Spleen (tissue), 11 donors: ENCODE results near the gene TMEM179. TPM values are rescaled to one million over a fixed set of nuclear protein-coding genes. Genes with fewer than 3 reads are reported as not detected.

Experiments
- DNase-seq: peaks from one replicate; pipeline ENCODE4 v3.0.0-alpha.2; 2020
- H3K27ac ChIP-seq, 8 donors: fragments of 200-600 bp; sonication (generic) in 7 of 8; 1 replicate in 4 of 8; 2 replicates in 4 of 8; pipeline versions ENCODE4 v1.5.0 to v1.8.0; 2016 to 2021; ENCODE audit warnings: inconsistent platforms in 4 of 8, mild to moderate bottlenecking in 4 of 8, moderate library complexity in 1 of 8
- H3K27me3 ChIP-seq, 7 donors: fragments of 200-600 bp; sonication (generic) in 6 of 7; replicated peaks in 1 of 7; 1 replicate in 4 of 7; 2 replicates in 3 of 7; pipeline versions ENCODE4 v1.5.0 to v1.8.0; 2016 to 2021; ENCODE audit warnings: inconsistent platforms in 3 of 7, mild to moderate bottlenecking in 1 of 7
- H3K36me3 ChIP-seq, 6 donors: fragments of 200-600 bp; sonication (generic) in 5 of 6; 1 replicate in 4 of 6; 2 replicates in 2 of 6; pipeline versions ENCODE4 v1.5.0 to v1.8.0; 2016 to 2021; ENCODE audit warnings: inconsistent platforms in 2 of 6
- H3K4me1 ChIP-seq, 6 donors: fragments of 200-600 bp; sonication (generic) in 5 of 6; 1 replicate in 3 of 6; 2 replicates in 3 of 6; pipeline versions ENCODE4 v1.5.0 to v1.8.0; 2016 to 2021; ENCODE audit warnings: inconsistent platforms in 3 of 6
- H3K4me3 ChIP-seq, 8 donors: fragments of 200-600 bp; sonication (generic) in 7 of 8; 1 replicate in 4 of 8; 2 replicates in 4 of 8; pipeline versions ENCODE4 v1.5.0 to v1.8.0; 2016 to 2021; ENCODE audit warnings: inconsistent platforms in 4 of 8, mild to moderate bottlenecking in 4 of 8, moderate library complexity in 2 of 8
- H3K9me3 ChIP-seq, 8 donors: fragments of 200-600 bp; sonication (generic) in 7 of 8; 1 replicate in 4 of 8; 2 replicates in 4 of 8; pipeline versions ENCODE4 v1.5.0 to v1.8.0; 2016 to 2021; ENCODE audit warnings: inconsistent platforms in 4 of 8
- POLR2A ChIP-seq, 3 donors: fragments of 450-650 bp; IDR thresholded peaks; one replicate each; pipeline ENCODE4 v1.5.1; 2017; ENCODE audit warnings: antibody characterized with exemption in 3 of 3, mild to moderate bottlenecking in 1 of 3
- POLR2AphosphoS5 ChIP-seq, 3 donors: sonication (generic); formaldehyde crosslinking; IDR thresholded peaks; one replicate each; pipeline ENCODE4 v1.5.1; 2017; ENCODE audit warnings: antibody characterized with exemption in 3 of 3
- WGBS, 5 donors: extraction: QIAGEN DNeasy Blood & Tissue Kit in 3 of 5; methylation state at CpG; one replicate each; pipeline versions ENCODE4 v1.1.5 to v1.1.7; 2013 to 2018; 5-methylcytosine and 5-hydroxymethylcytosine counted together
- intact Hi-C: fragments of 100-400 bp; cut with DNase I; formaldehyde crosslinking; loops from one replicate; pipeline ENCODE4 v1.15.0; 2023; ENCODE audit warnings: low total_unique reads
- polyA plus RNA-seq, 3 donors: library from polyadenylated mRNA; stranded (reverse); fragments of 200-250 nt; gene quantifications; one replicate each; pipeline ENCODE4 v1.2.1, GENCODE V29; 2013
- total RNA-seq, 7 donors: library from RNA; depleted of rRNA in 3 of 7; stranded (reverse); fragments of >200 nt in 3 of 7; fragmentation: NEBNext Ultra II Directional in 4 of 7; extraction: Animal tissue kit (Norgen Biotek cat#: 25700) in 4 of 7; gene quantifications; one replicate each; pipeline versions ENCODE4 v1.1.0 to v1.2.1, GENCODE V29; 2016 to 2021
- TF ChIP-seq, protein P1 (sequence below), 11 experiments: fragments of 200-600 bp in 7 of 11; fragments of 450-650 bp in 4 of 11; sonication (generic) in 4 of 11; IDR thresholded peaks in 8 of 11; conservative IDR thresholded peaks in 3 of 11; 1 replicate in 7 of 11; 2 replicates in 4 of 11; pipeline versions ENCODE4 v1.4.0 to v1.8.0; 2016 to 2021; ENCODE audit warnings: antibody characterized with exemption in 11 of 11, inconsistent platforms in 4 of 11, mild to moderate bottlenecking in 1 of 11
- donor health status: healthy with polysubstance abuse.
- donor health status: DM: no; HTN: no; CAD: no; lungs with moderate emphysema.
- donor health status: DM: no; HTN: no; CAD: no.
- donor health status: Bipolar disorder and iron deficiency.
- donor health status: healthy.
- donor health status: DM: no; HTN: no; CAD: no.
- donor health status: DM: yes; HTN: yes; CAD: no.

TMEM179 gene
- total and polyA plus RNA-seq, 10 donors: 0.08 TPM; not detected in 9

DNA sequence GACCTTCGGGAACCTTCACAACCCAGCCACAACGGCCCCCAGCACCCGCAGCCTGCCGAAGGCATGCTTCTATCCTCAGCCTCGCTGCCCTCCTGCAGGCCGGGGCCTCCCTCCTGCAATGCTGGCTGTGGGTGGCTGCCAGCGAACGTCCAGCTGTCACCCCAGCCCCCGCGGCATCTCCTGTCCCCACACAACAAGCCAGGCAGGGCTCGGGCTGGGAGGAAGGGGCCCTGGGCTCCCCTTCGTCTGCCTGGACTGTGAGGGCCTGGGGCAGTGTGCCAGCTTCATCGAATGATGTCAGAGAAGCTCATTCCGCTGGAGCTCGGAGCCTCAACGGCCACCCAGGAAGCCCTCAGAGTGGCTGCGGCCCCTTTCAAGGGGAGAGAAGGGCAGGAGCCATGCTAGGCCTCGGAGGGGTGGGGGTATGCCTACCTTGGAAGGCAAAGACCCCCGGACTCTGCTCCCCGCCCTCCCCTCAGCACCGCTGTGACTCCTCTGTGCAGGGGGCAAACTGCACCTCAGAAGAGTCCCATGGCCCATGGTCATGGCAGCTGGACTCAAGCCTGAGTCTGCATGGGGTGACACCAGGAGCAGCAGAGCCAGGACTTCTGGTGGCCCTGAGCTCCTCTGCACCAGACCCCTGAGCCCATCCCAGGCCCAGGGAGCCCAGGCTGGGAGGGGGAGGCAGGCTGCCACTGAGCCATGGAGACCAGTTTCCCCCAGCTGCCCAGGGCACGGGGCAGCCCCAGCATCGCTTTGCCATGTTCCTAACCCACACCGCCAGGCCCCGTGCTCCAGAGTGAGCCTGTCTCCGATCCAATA is 49.8 kb downstream of the TMEM179 start:
- intact Hi-C loops: no loop called here
- peaks cover 0 to 35% (median 0%) of the 10 kb centered on the region in 7 donors for H3K27me3 ChIP-seq
- no peak for TF ChIP-seq POLR2AphosphoS5 (IDR thresholded peaks at IDR 0.05)
- H3K4me1 ChIP-seq: no peaks in the 10 kb centered on the region
- H3K36me3 ChIP-seq: no peaks in the 10 kb centered on the region
- H3K4me3 ChIP-seq: no peak overlapping the region
- DNase-seq: no peak
- no peak overlapping the region for H3K27ac ChIP-seq
- WGBS, 5 donors: 68 to 75% (median 72%) methylated on average over 16 to 26 of the region's 26 CpGs
- no peaks in the 10 kb centered on the region for H3K9me3 ChIP-seq

DNA sequence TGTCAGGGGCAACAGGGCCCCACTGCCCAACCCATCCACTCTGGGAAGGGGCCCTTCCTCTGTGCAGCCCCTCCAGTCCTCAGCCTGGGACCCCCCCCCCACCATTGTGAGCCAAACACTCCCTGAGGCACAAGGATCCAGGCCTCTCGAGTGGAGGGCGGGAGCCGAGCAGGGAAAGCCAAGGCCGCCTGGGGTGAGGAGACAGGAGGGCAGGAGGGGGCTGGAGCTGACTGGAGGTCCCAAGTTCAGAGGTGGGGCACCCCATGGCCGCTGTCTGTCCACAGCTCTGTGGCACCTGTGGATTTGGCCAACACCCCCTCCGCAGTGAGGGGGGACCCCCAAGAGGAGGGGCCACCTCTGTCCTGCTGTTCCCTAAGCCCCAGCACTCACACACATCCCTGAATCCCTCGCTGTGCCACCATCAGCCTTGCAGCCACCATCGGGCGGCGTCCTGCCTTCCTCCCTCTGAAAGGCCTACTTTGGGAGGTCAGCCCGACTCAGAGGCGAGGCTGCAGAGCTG is 50.4 kb downstream of the TMEM179 start:
- Histone ChIP-seq H3K9me3 (no peaks in the 10 kb centered on the region), H3K36me3 (no peaks in the 10 kb centered on the region), H3K4me3 (no peak overlapping the region), H3K4me1 (no peaks in the 10 kb centered on the region), H3K27me3 (peaks cover 0 to 38% (median 0%) of the 10 kb centered on the region in 7 donors), H3K27ac (no peak overlapping the region)
- peak; percentile 65 for DNase-seq
- TF ChIP-seq POLR2A (IDR thresholded peaks at IDR 0.05) (no peak), POLR2AphosphoS5 (IDR thresholded peaks at IDR 0.05) (no peak)
- TF ChIP-seq, protein P1, sequence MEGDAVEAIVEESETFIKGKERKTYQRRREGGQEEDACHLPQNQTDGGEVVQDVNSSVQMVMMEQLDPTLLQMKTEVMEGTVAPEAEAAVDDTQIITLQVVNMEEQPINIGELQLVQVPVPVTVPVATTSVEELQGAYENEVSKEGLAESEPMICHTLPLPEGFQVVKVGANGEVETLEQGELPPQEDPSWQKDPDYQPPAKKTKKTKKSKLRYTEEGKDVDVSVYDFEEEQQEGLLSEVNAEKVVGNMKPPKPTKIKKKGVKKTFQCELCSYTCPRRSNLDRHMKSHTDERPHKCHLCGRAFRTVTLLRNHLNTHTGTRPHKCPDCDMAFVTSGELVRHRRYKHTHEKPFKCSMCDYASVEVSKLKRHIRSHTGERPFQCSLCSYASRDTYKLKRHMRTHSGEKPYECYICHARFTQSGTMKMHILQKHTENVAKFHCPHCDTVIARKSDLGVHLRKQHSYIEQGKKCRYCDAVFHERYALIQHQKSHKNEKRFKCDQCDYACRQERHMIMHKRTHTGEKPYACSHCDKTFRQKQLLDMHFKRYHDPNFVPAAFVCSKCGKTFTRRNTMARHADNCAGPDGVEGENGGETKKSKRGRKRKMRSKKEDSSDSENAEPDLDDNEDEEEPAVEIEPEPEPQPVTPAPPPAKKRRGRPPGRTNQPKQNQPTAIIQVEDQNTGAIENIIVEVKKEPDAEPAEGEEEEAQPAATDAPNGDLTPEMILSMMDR (IDR thresholded peaks at IDR 0.05 in 8 of 11, conservative IDR thresholded peaks at IDR 0.05 in 3 of 11): no peak
- 52 to 82% (median 79%) methylated on average over 8 to 12 of the region's 12 CpGs for WGBS, 5 donors
- intact Hi-C loops: no loop called here

DNA sequence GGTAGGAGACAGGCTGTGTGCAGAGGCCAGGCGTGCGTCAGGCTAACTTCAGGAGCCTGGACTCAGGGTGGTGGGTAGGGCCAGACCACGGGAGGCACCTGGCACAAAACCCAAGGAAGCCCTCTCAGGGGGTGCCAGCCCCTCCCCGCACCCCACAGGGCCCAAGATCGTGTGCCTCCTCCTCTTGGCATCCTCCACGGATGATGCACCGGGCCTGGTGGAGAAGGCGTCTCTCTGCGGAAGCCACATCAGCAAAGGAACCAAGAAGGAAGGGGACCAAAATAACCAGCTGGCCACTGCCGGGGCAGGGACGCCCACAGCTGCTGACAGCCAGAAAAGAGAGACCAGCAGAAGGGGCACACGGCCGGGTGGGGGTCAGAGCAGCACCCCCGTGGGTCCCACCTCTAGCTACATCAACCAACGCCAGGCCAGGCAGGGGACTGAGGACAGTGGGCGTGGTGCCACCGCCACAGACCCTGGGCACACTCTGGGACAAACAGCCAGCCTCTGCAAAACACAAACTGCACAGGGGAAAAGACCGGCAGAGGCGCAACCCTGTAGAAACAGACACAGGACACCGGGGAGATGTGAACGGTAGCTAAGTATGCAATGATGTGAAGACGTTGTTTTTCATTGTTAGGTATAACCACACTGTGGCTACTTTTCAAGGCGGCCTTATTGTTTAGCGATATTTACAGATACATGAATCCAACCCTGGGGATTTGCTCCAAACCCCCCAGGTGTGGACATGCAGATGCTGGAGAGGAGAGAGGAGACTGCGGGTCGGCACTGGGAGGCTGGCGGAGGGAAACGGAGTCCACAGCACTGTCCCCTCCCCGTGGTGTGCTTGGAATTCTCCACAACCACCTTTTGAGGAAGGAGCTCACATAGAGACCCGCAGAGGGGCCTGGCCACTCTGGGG is 51.1 kb downstream of the TMEM179 start:
- intact Hi-C loops: no loop called here
- peak; percentile 61 for DNase-seq
- H3K27ac ChIP-seq: no peak overlapping the region

GRCh38 chr14:104552738-104553125 is 51.8 kb downstream of the TMEM179 start:
- peaks cover 0 to 49% (median 0%) of the 10 kb centered on the region in 7 donors for H3K27me3 ChIP-seq
- H3K4me1 ChIP-seq: no peaks in the 10 kb centered on the region
- H3K27ac ChIP-seq: no peak overlapping the region
- H3K36me3 ChIP-seq: no peaks in the 10 kb centered on the region
- no peak for TF ChIP-seq POLR2A (IDR thresholded peaks at IDR 0.05)
- TF ChIP-seq, protein P1 (IDR thresholded peaks at IDR 0.05 in 8 of 11, conservative IDR thresholded peaks at IDR 0.05 in 3 of 11): no peak
- no peak for TF ChIP-seq POLR2AphosphoS5 (IDR thresholded peaks at IDR 0.05)
- H3K9me3 ChIP-seq: no peaks in the 10 kb centered on the region
- H3K4me3 ChIP-seq: no peak overlapping the region
- 59 to 86% (median 82%) methylated on average over 9 of the region's 9 CpGs for WGBS, 5 donors
- peak; percentile 47 for DNase-seq
- intact Hi-C loops: no loop called here

More for the DNA sequence above, 51.1 kb downstream of the TMEM179 start:
- H3K27me3 ChIP-seq: peaks cover 0 to 42% (median 0%) of the 10 kb centered on the region in 7 donors
- 75 to 85% (median 82%) methylated on average over 26 to 30 of the region's 30 CpGs for WGBS, 5 donors
- H3K4me3 ChIP-seq: no peak overlapping the region
- H3K4me1 ChIP-seq: no peaks in the 10 kb centered on the region
- no peaks in the 10 kb centered on the region for H3K36me3 ChIP-seq
- no peaks in the 10 kb centered on the region for H3K9me3 ChIP-seq
- TF ChIP-seq POLR2AphosphoS5 (IDR thresholded peaks at IDR 0.05): no peak
- TF ChIP-seq POLR2A (IDR thresholded peaks at IDR 0.05): no peak
- TF ChIP-seq, protein P1 (IDR thresholded peaks at IDR 0.05 in 8 of 11, conservative IDR thresholded peaks at IDR 0.05 in 3 of 11): no peak
